OCI-LY7 (cell line): ENCODE results near the gene TTC39A.

ENCODE experiments used
- CTCF ChIP-seq: fragments of 200-600 bp; sonication (generic); conservative IDR thresholded peaks from 2 replicates; pipeline ENCODE4 v1.5.1; 2014; ENCODE audit warnings: mild to moderate bottlenecking, antibody characterized with exemption, low read length, moderate library complexity, mixed read lengths
- EZH2phosphoT487 ChIP-seq: fragments of 200-600 bp; sonication (generic); IDR thresholded peaks from 2 replicates; pipeline ENCODE4 v1.6.1; 2018; ENCODE audit warnings: low read depth, borderline replicate concordance, mild to moderate bottlenecking, mixed run types, antibody characterized with exemption, low read length, moderate library complexity, mixed read lengths

DNA sequence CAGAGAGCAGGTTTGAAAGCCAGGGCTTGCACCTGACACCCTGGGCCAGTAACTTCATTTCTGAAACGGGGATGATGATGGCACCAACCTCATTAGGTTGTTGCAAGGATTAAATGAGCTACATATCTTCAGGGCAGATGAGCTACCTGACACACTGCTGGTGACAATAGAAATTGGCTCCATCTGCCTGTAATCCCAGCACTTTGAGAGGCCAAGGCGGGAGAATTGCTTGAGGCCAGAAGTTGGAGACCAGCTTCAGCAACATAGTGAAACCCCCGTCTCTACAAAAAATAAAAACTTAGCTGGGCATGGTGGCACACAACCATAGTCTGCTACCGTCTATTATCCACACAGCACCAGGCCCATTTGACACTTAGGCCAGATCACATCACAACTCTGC lies 6.3 kb upstream of the TTC39A start:
- TF ChIP-seq CTCF (no peak), EZH2phosphoT487 (no peak)
